Measurements from ENCODE around the gene SSU72.
"Not testable (repeated sequence)": the region's sequence is repeated elsewhere in the genome, so short reads cannot be mapped to it uniquely, and the experiment has no call there.

The SSU72 gene

DNA sequence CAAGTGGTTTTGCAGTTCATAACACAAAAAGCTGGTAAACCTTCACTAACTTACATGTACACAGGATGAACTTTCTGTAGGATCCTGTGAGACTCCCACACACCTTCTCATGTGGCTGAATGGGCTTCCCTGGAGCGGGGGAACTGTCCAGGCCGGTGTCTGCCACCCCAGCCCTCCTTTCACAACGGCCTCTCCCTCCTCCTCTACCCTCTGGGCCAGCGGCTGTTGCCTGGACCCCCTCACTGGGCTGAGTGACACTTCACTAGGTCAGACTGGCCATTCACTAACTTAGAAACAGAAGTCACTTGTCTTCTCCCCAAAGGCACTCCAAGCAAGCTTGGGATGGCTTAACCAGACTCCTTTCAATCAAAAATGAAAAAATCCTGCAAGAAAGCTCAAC, 16.1 kb downstream of the SSU72 start:
- DNase-seq (ENCODE audit: low read depth), result no peak

- not testable (repeated sequence) for DNase-seq (ENCODE audit: low read depth)
Measured at GRCh38 chr1:1557688-1558087, 17.0 kb downstream of the SSU72 start.

- DNase-seq (ENCODE audit: low read depth), result not testable (repeated sequence)
Measured at GRCh38 chr1:1556961-1557360, 17.7 kb downstream of the SSU72 start.

- no peak for DNase-seq (ENCODE audit: low read depth)
Measured at GRCh38 chr1:1556505-1556904, 18.2 kb downstream of the SSU72 start.

DNA sequence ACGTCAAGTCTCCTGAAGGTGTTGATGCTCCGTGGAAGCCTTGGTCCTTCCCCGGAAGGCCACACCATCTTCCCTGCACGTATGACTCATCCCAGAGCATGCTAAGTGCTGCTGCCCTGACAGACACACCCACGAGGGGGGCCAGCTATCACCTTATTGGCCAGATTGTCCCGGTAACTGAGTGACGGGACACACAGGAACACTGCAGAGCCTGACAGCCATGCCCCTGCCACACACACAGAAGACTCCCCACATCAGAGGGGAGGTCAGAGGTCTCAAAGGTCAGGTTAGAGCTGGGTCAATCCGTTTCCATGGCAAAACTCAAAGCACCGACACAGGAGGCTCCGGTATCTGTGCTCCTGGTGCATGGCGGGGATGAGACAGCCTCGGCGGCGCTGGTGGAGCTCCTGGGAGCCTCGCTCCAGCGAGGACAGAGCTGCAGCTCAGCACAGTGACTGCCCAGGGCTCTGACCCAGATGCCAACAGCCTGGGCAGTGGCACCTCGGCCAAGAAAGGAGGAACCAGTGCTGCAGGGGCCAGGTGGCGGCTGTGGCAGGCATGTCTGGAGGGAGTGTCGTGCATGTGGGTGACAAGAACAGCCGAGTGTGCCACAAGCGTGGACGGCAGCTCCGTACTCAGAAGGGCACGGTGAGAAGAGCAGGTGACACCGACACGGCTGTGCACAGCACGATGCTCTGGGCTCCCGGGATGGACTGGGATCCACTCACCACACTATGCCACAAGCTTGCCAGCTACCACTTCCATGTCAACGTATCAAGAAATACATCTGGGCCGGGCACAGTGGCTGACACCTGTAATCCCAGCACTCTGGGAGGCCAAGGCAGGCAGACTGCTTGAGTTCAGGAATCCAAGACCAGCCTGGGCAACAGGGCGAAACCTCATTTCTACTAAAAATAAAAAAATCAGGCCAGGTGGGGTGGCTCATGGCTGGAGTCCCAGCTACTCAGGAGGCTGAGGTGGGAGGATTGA, 19.4 kb downstream of the SSU72 start:
- DNase-seq (ENCODE audit: low read depth), result no peak

DNA sequence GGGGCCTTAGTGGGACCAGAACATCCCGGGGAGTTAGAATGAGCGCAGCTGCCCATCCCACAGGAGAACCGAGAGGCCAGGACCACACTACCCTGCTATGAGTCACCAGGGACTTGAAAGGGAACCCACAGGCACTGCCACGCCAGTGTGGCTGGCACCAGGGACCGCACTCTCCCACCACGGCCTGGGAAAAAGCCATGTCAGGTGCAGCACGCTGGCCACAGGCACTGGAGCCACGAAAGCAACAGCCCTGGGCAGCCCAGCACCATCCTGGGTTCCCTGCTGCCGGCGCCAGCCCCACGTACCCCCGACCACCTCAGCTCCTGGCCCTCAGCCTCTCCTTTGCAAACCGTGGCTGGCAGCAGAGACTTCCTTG, 20.1 kb downstream of the SSU72 start:
- no peak for DNase-seq (ENCODE audit: low read depth)

DNA sequence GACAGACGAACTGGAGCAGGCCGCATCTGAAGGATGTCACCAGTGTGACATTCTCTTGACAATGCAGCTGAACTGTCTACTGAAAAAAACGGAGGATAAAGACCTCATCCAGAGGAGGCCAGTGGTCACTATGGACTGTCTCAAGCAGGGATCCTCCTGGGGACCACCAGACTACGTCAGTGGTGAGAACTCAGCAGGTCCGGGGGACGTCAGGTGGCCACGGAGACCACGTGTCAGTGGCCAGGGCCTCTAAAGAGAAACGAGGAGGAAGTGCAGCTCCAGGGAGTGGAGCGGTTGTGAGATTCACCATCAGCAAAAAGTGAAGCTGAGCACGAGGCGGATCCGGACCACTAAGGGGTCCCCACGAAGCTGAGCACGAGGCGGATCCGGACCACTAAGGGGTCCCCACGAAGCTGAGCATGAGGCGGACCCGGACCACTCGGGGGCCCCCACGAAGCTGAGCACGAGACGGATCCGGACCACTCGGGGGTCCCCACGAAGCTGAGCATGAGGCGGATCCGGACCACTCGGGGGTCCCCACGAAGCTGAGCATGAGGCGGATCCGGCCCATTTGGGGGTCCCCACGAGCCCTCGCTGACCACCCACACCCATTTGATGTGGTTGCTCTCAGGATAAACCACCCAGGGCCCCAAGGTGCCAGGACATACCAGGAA, 20.7 kb downstream of the SSU72 start:
- DNase-seq (ENCODE audit: low read depth), result no peak

DNA sequence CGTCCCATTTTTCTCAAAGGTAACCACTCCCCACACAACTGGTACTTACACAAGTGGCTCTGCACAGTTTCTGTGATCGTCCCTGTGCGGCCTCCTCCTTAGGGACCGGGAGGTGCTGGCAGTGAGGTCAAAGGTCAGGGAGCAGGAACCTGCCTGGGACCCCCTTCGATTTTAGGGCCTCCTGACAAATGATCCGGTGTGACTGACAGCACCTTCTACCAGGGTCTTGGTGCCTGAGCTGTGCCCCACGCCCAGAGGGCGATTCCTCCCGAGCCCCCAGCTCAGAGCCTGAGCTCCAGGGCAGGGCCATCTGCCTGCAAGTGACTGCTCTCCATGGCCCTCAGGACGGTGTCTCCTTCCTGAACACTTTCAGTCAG, 22.4 kb downstream of the SSU72 start:
- DNase-seq (ENCODE audit: low read depth), result no peak

DNA sequence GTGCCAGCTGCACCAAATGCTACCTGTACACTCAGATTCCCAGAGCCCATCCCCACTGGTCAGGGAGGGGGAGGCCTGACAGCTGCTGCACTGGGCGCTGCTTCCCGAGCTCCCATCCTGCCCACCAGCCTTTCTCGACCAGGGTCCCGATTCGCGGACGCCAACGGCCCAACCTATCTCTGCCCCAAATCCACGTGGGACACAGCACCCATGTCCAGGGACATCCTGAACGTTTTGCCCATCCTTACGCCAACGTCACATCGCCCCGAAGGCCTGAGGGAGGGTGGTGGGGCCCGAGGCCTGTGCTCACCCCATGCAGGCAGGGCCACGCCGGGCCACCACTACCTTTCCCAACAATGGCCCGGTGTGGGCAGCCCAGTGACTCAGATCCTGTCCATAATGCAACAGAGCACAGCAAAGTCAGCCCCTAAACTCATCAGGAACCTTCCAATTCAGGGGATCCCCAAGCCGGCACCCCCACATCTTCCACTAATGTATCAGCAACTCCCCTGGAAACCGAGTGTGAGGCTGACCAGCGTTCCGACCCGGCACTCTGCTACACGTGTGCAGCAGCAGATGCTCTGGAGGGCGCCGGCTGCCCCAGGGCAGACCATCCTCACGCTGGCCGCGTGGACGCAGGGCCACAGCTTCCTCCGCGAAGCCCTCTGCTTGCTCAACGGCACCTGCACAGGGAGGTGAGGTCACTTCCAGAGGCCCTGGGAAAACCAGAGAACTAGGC, 23.0 kb downstream of the SSU72 start:
- no peak for DNase-seq (ENCODE audit: low read depth)

GRCh38 chr1:1550591-1551432, 23.9 kb downstream of the SSU72 start:
- no peak for DNase-seq (ENCODE audit: low read depth)

GRCh38 chr1:1550087-1550486, 24.6 kb downstream of the SSU72 start:
- no peak for DNase-seq (ENCODE audit: low read depth)

DNA sequence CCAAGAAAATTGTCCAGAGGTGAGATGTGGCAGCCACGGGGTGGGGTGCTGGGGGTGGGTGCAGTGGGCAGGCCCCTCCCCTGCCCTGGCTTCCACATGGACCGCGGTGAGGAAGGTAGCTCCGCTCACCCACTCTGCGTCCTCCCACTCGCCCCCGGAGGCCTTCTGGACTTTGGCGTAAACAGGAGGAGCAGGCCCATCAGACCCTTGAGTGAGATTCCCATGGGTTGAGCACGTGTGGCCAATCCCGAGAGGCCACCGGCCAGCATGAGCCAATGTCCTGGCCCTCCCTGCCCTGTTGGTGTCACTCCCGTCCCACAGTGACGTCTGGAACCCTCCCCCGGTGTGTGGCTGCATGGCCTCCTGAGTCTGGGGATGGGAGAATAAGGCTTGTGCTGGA, 26.1 kb downstream of the SSU72 start:
- no peak for DNase-seq (ENCODE audit: low read depth)

- DNase-seq (ENCODE audit: low read depth), result no peak
Measured at GRCh38 chr1:1547476-1547875, 27.2 kb downstream of the SSU72 start.

GRCh38 chr1:1547011-1547410, 27.7 kb downstream of the SSU72 start:
- DNase-seq (ENCODE audit: low read depth), result no peak

DNA sequence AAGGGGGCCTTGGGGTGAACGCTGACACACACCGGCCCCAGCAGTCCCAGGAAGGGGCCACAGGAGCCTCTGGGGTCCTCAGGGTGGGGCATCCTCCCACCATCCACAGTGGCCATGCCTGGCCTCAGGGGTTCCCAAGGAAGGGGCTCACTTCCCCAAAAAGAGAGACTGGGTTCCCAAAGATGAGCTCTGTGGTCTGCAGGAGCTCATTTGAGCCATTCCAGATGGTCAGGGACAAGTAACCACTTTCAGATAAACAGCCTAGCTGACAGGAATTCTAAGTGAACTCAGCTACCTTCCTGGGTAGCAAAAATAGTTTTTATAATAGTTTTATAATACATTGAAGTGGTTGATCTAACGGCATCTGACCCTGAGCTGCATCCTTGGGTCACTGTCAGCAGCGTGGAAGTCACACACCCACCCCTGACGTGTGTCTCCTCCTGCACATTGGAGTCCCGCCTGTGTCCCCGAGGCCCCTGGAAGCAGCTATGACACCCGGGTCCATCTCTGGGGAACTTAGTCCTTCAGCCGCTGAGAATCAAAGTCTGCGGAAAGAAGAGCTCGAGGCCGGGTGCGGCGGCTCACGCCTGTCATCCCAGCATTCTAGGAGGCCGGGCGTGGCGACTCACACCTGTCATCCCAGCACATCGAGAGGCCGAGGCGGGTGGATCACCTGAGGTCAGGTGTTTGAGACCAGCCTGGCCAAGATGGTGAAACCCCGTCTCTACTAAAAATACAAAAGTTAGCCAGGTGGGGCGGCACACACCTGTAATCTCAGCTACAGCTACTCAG, 28.5 kb downstream of the SSU72 start:
- DNase-seq (ENCODE audit: low read depth), result no peak

- no peak for DNase-seq (ENCODE audit: low read depth)
Measured at GRCh38 chr1:1544544-1544943, 30.1 kb downstream of the SSU72 start.

DNA sequence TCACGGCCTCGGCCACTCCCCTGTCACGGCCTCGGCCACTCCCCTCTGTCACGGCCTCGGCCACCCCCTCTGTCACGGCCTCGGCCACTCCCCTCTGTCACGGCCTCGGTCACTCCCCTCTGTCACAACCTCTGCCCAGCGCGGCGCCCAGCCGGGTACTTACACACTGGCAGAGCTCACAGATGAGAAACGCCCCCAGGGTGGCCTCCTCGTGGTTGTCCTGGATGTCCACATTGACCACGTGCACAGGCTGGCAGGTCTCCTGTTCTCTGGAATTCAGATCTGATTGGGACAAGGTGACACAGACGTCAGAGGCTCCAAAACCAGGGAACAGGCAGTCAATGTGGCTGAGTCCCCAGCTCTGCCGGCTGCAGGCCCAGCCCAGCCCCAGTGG, 31.0 kb downstream of the SSU72 start:
- DNase-seq (ENCODE audit: low read depth), result no peak

DNA sequence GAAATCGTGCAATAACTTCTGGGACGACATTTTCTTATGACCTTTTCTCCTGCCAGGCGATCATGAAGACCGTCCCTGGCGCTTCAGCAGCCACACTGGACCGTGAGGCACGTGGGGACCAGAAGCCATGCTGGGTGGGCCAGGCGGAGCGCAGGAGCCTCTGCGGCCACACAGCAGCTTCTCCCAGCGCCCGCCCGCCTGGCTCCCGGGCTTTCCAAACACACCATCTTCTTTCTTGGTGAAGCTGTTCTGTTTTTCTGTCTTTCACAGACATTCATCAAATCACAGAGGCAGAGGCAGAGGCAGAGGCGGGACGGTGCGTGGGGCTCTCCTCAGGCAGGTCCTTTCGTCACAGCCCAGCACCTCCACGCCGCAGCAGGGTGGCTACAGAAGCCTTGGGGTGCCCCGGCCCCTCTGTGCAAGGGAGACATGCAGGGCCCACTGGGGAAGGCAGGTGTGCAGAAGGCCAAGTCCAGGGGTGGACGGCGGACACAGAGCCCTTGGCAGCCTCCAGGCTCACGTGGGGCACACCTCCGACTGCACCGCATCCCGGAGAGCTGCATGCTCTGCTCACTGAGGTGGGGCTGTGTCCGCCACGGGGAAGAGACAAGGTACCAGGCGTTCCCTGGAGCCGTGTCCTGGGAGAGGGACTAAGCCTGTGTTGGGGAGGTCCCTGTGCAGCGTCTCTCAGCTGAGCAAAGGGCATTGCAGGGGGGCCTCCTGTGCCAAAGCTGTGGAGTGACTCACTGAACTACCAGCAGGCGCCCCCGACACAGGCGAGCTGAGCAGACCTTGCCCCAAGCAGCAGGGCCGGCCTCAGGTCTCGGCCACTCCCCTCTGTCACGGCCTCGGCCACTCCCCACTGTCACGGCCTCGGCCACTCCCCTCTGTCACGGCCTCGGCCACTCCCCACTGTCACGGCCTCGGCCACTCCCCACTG, 31.6 kb downstream of the SSU72 start:
- no peak for DNase-seq (ENCODE audit: low read depth)

- DNase-seq (ENCODE audit: low read depth), result no peak
Measured at GRCh38 chr1:1541956-1542765, 32.5 kb downstream of the SSU72 start.
